Heart right ventricle (tissue), 16 donors: ENCODE measurements around the gene ITM2C. TPM values are rescaled to one million over a fixed set of nuclear protein-coding genes. Genes with fewer than 3 reads are reported as not detected.

Experiments
- ATAC-seq, 8 donors: fragments of 200-7000 bp; cut with Tn5 transposase; one replicate each; pipeline ENCODE4 v1.9.1; 2020; ENCODE audit warnings: mild to moderate bottlenecking in 8 of 8, moderate library complexity in 8 of 8, moderate number of reproducible peaks in 1 of 8
- DNase-seq, 2 donors: peaks; one replicate each; pipeline ENCODE4 v3.0.0-alpha.2; 2020
- H3K27ac ChIP-seq, 10 donors: fragments of 200-600 bp; sonication (generic) in 2 of 10; one replicate each; pipeline versions ENCODE4 v1.5.0 to v1.8.0; 2020 to 2022; ENCODE audit warnings: mild to moderate bottlenecking in 3 of 10
- H3K27me3 ChIP-seq, 7 donors: fragments of 200-600 bp; one replicate each; pipeline ENCODE4 v1.8.0; 2021 to 2022; ENCODE audit warnings: mild to moderate bottlenecking in 2 of 7
- H3K36me3 ChIP-seq, 9 donors: fragments of 200-600 bp; sonication (generic) in 1 of 9; one replicate each; pipeline versions ENCODE4 v1.5.0 to v1.8.0; 2020 to 2022; ENCODE audit warnings: mild to moderate bottlenecking in 2 of 9
- H3K4me1 ChIP-seq, 9 donors: fragments of 200-600 bp; sonication (generic) in 1 of 9; one replicate each; pipeline versions ENCODE4 v1.5.0 to v1.8.0; 2020 to 2022; ENCODE audit warnings: mild to moderate bottlenecking in 4 of 9
- H3K4me3 ChIP-seq, 10 donors: fragments of 200-600 bp; sonication (generic) in 2 of 10; one replicate each; pipeline versions ENCODE4 v1.5.0 to v1.8.0; 2020 to 2022; ENCODE audit warnings: mild to moderate bottlenecking in 7 of 10, moderate library complexity in 2 of 10
- H3K9me3 ChIP-seq, 11 donors: fragments of 200-600 bp in 10 of 11; sonication (generic) in 2 of 11; one replicate each; pipeline versions ENCODE4 v1.5.0 to v1.8.0; 2013 to 2022; ENCODE audit warnings: mild to moderate bottlenecking in 2 of 11, control low read depth in 1 of 11, moderate library complexity in 1 of 11
- CTCF ChIP-seq, 9 donors: fragments of 200-600 bp; sonication (generic) in 2 of 9; IDR thresholded peaks; one replicate each; pipeline versions ENCODE4 v1.5.0 to v1.8.0; 2021 to 2022; ENCODE audit warnings: antibody characterized with exemption in 9 of 9, mild to moderate bottlenecking in 5 of 9, moderate library complexity in 1 of 9
- WGBS, 2 donors: extraction: QIAGEN DNeasy Blood & Tissue Kit; methylation state at CpG; one replicate each; pipeline ENCODE4 v1.1.7; 2013; ENCODE audit warnings: inconsistent platforms in 1 of 2; 5-methylcytosine and 5-hydroxymethylcytosine counted together
- intact Hi-C, 10 donors: fragments of 100-400 bp; cut with DNase I; formaldehyde crosslinking; loops; one replicate each; pipeline versions ENCODE4 v1.11.1 to v1.14.2; 2022
- polyA plus RNA-seq, 2 donors: library from polyadenylated mRNA; stranded (reverse); fragments of 200-250 nt; gene quantifications; one replicate each; pipeline ENCODE4 v1.2.3, GENCODE V29; 2013
- total RNA-seq, 10 donors: library from RNA; stranded (reverse); fragmentation: NEBNext Ultra II Directional in 3 of 10; extraction: Animal tissue kit (Norgen Biotek cat#: 25700) in 3 of 10; gene quantifications; one replicate each; pipeline versions ENCODE4 v1.2.1 to v1.2.4, GENCODE V29; 2021 to 2023
- donor health status: Arrhythmogenic right ventricular cardiomyopathy.
- donor health status: ischemic (EF 13 %, LVEDD 7.1; RV severe dilation, severe dysfunction).
- donor health status: healthy with polysubstance abuse.
- donor health status: DM: no; HTN: yes; CAD: no.
- donor health status: DM: no; HTN: no; CAD: no.
- donor health status: ischemic (EF 25% LVEDD 6.9; RV normal size, moderate dysfunction).
- donor health status: ischemic (EF 25% LVEDD 5.7; RV mildly dilated, moderate dysfunction).
- donor health status: healthy.
- donor health status: DM: yes; HTN: yes; CAD: no.
- donor health status: Ischemic cardiomyopathy.
- donor health status: ischemic (EF 35%, LVEDD 5.7; RV mildly dilated, moderate dysfunction).
- donor health status: nonischemic (EF 11% LVEDD 7.7; RV severe dilation, severe dysfunction).
- donor health status: DM: yes; HTN: yes; CAD: no.
- donor health status: PGD.
- donor health status: ischemic (EF 29% LVEDD 5.4; RV normal size, mild dysfunction).
- donor health status: nonischemic (EF 23%, LVEDD 6.1; RV moderate dilation, normal function).

ITM2C gene
- total and polyA plus RNA-seq, 12 donors: 12.1 to 32.7 (median 22.2) TPM

GRCh38 chr2:230829293-230829692, 35.4 kb upstream of the ITM2C start:
- peaks cover 0 to 20% (median 11%) of the 10 kb centered on the region in 9 donors for H3K4me1 ChIP-seq
- H3K27me3 ChIP-seq: peaks cover 9 to 64% (median 46%) of the 10 kb centered on the region in 7 donors
- peaks cover 0 to 8% (median 0%) of the 10 kb centered on the region in 11 donors for H3K9me3 ChIP-seq
- H3K27ac ChIP-seq: no peak overlapping the region
- no peaks in the 10 kb centered on the region for H3K36me3 ChIP-seq
- DNase-seq: no peak
- no peak for TF ChIP-seq CTCF (IDR thresholded peaks at IDR 0.05)
- 98 to 99% methylated on average over 14 of the region's 14 CpGs for WGBS, 2 donors
- H3K4me3 ChIP-seq: no peak overlapping the region
- no peak for ATAC-seq
- intact Hi-C loops: loop anchor here in 8 of 10 donors (5.0 to 10.0 kb wide), 5 partner anchors 158 to 623 kb away; partner anchors contain the start of gene PSMD1 (in 3 of the 8)

- no peak for ATAC-seq
Observed at GRCh38 chr2:230829959-230830358, 34.8 kb upstream of the ITM2C start.

GRCh38 chr2:230830428-230830827, 34.3 kb upstream of the ITM2C start:
- Histone ChIP-seq H3K27ac (no peak overlapping the region), H3K4me3 (no peak overlapping the region), H3K36me3 (no peaks in the 10 kb centered on the region), H3K9me3 (peaks cover 0 to 8% (median 0%) of the 10 kb centered on the region in 11 donors), H3K4me1 (peaks cover 0 to 14% (median 7%) of the 10 kb centered on the region in 9 donors), H3K27me3 (peaks cover 9 to 68% (median 46%) of the 10 kb centered on the region in 7 donors)
- WGBS, 2 donors: 77 to 84% methylated on average over 7 of the region's 7 CpGs
- intact Hi-C loops: no loop called here
- ATAC-seq (no peak), DNase-seq (no peak)
- no peak for TF ChIP-seq CTCF (IDR thresholded peaks at IDR 0.05)

More at GRCh38 chr2:230829959-230830358, 34.8 kb upstream of the ITM2C start:
- Histone ChIP-seq H3K27me3 (peaks cover 9 to 69% (median 46%) of the 10 kb centered on the region in 7 donors), H3K4me3 (no peak overlapping the region), H3K36me3 (no peaks in the 10 kb centered on the region), H3K4me1 (peaks cover 0 to 14% (median 7%) of the 10 kb centered on the region in 9 donors), H3K9me3 (peaks cover 0 to 8% (median 0%) of the 10 kb centered on the region in 11 donors), H3K27ac (no peak overlapping the region)
- WGBS, 2 donors: 88 to 92% methylated on average over 7 of the region's 7 CpGs
- DNase-seq: no peak
- no peak for TF ChIP-seq CTCF (IDR thresholded peaks at IDR 0.05)
- intact Hi-C loops: loop anchor here in 8 of 10 donors (5.0 to 10.0 kb wide), 5 partner anchors 157 to 622 kb away; partner anchors contain the start of gene PSMD1 (in 3 of the 8)

- H3K9me3 ChIP-seq: peaks cover 0 to 15% (median 0%) of the 10 kb centered on the region in 11 donors
- H3K4me3 ChIP-seq: no peak overlapping the region
- no peaks in the 10 kb centered on the region for H3K36me3 ChIP-seq
- intact Hi-C loops: no loop called here
- no peaks in the 10 kb centered on the region for H3K4me1 ChIP-seq
- ATAC-seq: no peak
- 48 to 70% methylated on average over 2 of the region's 2 CpGs for WGBS, 2 donors
- DNase-seq: no peak
- no peak for TF ChIP-seq CTCF (IDR thresholded peaks at IDR 0.05)
- peaks cover 0 to 20% (median 6%) of the 10 kb centered on the region in 7 donors for H3K27me3 ChIP-seq
- no peak overlapping the region for H3K27ac ChIP-seq
Observed at GRCh38 chr2:230840301-230840700, 24.4 kb upstream of the ITM2C start.
